Measurements from ENCODE around the gene GPR18. TPM values are rescaled to one million over a fixed set of nuclear protein-coding genes. Genes with fewer than 3 reads are reported as not detected.

The GPR18 gene
- total RNA-seq, 2 experiments from 2014 or later = 10.9 to 13.7 TPM

DNA sequence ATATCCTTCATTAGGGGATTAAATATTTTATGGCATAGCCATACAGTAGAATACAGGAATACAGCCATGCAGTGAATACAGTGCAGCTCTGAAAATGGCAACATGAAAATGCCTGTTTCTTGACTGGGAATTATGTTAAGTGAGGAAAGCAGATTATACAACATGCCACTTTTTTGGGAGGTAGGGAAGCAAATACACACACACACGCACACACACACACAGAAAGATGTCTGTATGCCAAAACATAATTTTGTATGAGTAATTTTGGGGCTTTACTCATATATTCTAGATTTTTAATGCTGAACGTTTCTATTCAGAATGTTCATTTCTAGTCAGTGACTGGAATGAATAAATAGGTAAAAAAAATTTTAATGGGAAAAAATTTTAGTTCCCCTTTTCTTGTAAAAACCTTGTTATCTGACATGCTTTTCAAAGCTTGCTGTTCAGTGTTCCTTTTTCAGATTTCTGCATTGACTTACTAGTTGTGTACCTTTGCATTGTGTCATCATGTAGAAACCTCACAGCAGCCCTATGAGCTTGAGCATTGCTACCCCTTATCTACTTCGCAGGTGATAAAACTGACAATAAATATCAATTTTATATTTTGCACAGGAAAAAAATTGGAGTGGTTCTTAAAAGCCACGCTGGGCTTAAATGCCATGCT lies 41.2 kb upstream of the GPR18 start:
- H3K36me3 ChIP-seq (ENCODE audit: insufficient read depth, low read length) = peaks cover 6% of the 10 kb centered on the region; the same call in 1 of the 2 replicates
- POLR2A ChIA-PET = no interaction called here
- no peaks in the 10 kb centered on the region for H3K9me3 ChIP-seq (ENCODE audit: low read length)
- no TSS peak for BruUV-seq (replicated peaks)
- peaks cover 6% of the 10 kb centered on the region; the same call in 1 of the 2 replicates for H4K20me1 ChIP-seq (ENCODE audit: insufficient read depth, low read length)
- H3K4me2 ChIP-seq (ENCODE audit: low read length) = peak overlapping the region; percentile 20; the same call in 1 of the 2 replicates
- no peak for TF ChIP-seq EZH2phosphoT487 (IDR thresholded peaks at IDR 0.05; ENCODE audit: borderline replicate concordance, low read depth, low read length)
- TF ChIP-seq, protein P1, sequence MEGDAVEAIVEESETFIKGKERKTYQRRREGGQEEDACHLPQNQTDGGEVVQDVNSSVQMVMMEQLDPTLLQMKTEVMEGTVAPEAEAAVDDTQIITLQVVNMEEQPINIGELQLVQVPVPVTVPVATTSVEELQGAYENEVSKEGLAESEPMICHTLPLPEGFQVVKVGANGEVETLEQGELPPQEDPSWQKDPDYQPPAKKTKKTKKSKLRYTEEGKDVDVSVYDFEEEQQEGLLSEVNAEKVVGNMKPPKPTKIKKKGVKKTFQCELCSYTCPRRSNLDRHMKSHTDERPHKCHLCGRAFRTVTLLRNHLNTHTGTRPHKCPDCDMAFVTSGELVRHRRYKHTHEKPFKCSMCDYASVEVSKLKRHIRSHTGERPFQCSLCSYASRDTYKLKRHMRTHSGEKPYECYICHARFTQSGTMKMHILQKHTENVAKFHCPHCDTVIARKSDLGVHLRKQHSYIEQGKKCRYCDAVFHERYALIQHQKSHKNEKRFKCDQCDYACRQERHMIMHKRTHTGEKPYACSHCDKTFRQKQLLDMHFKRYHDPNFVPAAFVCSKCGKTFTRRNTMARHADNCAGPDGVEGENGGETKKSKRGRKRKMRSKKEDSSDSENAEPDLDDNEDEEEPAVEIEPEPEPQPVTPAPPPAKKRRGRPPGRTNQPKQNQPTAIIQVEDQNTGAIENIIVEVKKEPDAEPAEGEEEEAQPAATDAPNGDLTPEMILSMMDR (conservative IDR thresholded peaks at IDR 0.05; ENCODE audit: low read length) = no peak
- H2AFZ ChIP-seq (ENCODE audit: low read length) = no peak overlapping the region
- intact Hi-C loops (cut with micrococcal nuclease; ENCODE audit: unreplicated experiment) = no loop called here
- no peak for DNase-seq (ENCODE audit: low spot score)
- no peaks in the 10 kb centered on the region for H3K79me2 ChIP-seq (ENCODE audit: insufficient read depth, low read depth, low read length)
- CTCF ChIA-PET (ENCODE audit: unreplicated experiment) = no interaction called here
- H3K27ac ChIP-seq (ENCODE audit: low read depth, low read length, poor library complexity, severe bottlenecking) = no peak overlapping the region
- no peaks in the 10 kb centered on the region for H3K9me2 ChIP-seq (ENCODE audit: insufficient read depth, low read length)
- peaks cover 16% of the 10 kb centered on the region for H3K4me1 ChIP-seq (ENCODE audit: insufficient read depth, low read length, poor library complexity, severe bottlenecking)
- no peak overlapping the region for H3K4me3 ChIP-seq (ENCODE audit: low read depth, low read length, poor library complexity, severe bottlenecking)

DNA sequence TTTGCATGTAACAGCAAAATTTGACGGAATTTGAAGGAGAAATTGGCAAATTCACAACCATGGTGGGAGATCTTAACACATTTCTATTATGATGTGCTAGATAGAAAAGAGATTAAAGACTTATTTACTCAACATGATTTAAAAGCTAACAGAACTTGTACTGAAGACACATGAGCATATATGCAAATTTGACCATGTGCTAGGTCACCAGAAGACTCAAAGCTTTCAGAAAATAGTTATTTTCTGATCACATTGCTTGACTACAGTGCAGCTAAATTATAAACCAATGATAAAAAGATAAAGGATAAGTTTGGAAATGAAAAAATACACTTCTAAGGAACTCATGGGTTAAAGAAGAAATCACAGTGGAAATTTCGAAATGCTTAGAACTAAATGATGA lies 39.9 kb upstream of the GPR18 start:
- no peak overlapping the region for H3K4me3 ChIP-seq (ENCODE audit: low read depth, low read length, poor library complexity, severe bottlenecking)
- ChIA-PET CTCF (ENCODE audit: unreplicated experiment) (no interaction called here), POLR2A (interaction anchor here (0.6 kb wide), 2 partner anchors 9 to 205 kb away, joined by 3 to 5 read pairs; partner anchors contain the start of gene GPR183)
- no peak for DNase-seq (ENCODE audit: low spot score)
- no peak overlapping the region for H3K27ac ChIP-seq (ENCODE audit: low read depth, low read length, poor library complexity, severe bottlenecking)
- H3K4me1 ChIP-seq (ENCODE audit: insufficient read depth, low read length, poor library complexity, severe bottlenecking) = peaks cover 16% of the 10 kb centered on the region
- H3K9me2 ChIP-seq (ENCODE audit: insufficient read depth, low read length) = no peaks in the 10 kb centered on the region
- H4K20me1 ChIP-seq (ENCODE audit: insufficient read depth, low read length) = peaks cover 6% of the 10 kb centered on the region; the same call in 1 of the 2 replicates
- no peaks in the 10 kb centered on the region for H3K9me3 ChIP-seq (ENCODE audit: low read length)
- BruUV-seq (replicated peaks) = no TSS peak
- H3K36me3 ChIP-seq (ENCODE audit: insufficient read depth, low read length) = peaks cover 6% of the 10 kb centered on the region; the same call in 1 of the 2 replicates
- no peak overlapping the region for H2AFZ ChIP-seq (ENCODE audit: low read length)
- TF ChIP-seq, protein P1 (conservative IDR thresholded peaks at IDR 0.05; ENCODE audit: low read length) = no peak
- no peak for TF ChIP-seq EZH2phosphoT487 (IDR thresholded peaks at IDR 0.05; ENCODE audit: borderline replicate concordance, low read depth, low read length)
- H3K79me2 ChIP-seq (ENCODE audit: insufficient read depth, low read depth, low read length) = no peaks in the 10 kb centered on the region
- intact Hi-C loops (cut with micrococcal nuclease; ENCODE audit: unreplicated experiment) = no loop called here
- H3K4me2 ChIP-seq (ENCODE audit: low read length) = no peak overlapping the region

DNA sequence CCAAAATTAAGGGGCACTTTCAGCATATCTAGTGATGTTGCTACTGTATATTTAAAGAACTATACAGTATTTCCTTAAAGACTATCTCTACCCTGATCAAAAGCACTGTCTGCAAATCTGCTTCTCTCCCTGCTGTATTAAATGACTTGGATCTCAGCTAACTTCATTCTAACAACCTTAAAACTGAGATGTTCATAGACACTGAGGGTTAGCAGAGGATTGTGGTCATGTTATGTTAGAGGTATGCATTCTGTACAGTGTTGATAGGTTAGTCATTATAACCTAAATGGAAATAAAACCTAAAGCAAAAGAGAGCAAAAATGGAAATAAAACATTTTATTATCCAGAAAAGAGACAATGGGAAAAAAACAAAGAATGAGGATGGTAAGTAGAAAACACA lies 39.2 kb upstream of the GPR18 start:
- BruUV-seq (replicated peaks) = no TSS peak
- POLR2A ChIA-PET = interaction anchor here (0.6 kb wide), 1 partner anchor 205 kb away, joined by 3 read pairs; no protein-coding TSS in a partner anchor
- CTCF ChIA-PET (ENCODE audit: unreplicated experiment) = no interaction called here
- peaks cover 6% of the 10 kb centered on the region; the same call in 1 of the 2 replicates for H3K36me3 ChIP-seq (ENCODE audit: insufficient read depth, low read length)
- H2AFZ ChIP-seq (ENCODE audit: low read length) = no peak overlapping the region
- H3K9me3 ChIP-seq (ENCODE audit: low read length) = no peaks in the 10 kb centered on the region
- DNase-seq (ENCODE audit: low spot score) = no peak
- H4K20me1 ChIP-seq (ENCODE audit: insufficient read depth, low read length) = peaks cover 6% of the 10 kb centered on the region; the same call in 1 of the 2 replicates
- no peaks in the 10 kb centered on the region for H3K9me2 ChIP-seq (ENCODE audit: insufficient read depth, low read length)
- intact Hi-C loops (cut with micrococcal nuclease; ENCODE audit: unreplicated experiment) = no loop called here
- peaks cover 16% of the 10 kb centered on the region for H3K4me1 ChIP-seq (ENCODE audit: insufficient read depth, low read length, poor library complexity, severe bottlenecking)
- H3K4me3 ChIP-seq (ENCODE audit: low read depth, low read length, poor library complexity, severe bottlenecking) = no peak overlapping the region
- no peaks in the 10 kb centered on the region for H3K79me2 ChIP-seq (ENCODE audit: insufficient read depth, low read depth, low read length)
- no peak overlapping the region for H3K27ac ChIP-seq (ENCODE audit: low read depth, low read length, poor library complexity, severe bottlenecking)
- H3K4me2 ChIP-seq (ENCODE audit: low read length) = no peak overlapping the region
- no peak for TF ChIP-seq EZH2phosphoT487 (IDR thresholded peaks at IDR 0.05; ENCODE audit: borderline replicate concordance, low read depth, low read length)
- TF ChIP-seq, protein P1 (conservative IDR thresholded peaks at IDR 0.05; ENCODE audit: low read length) = no peak

Measured in OCI-LY7 (cell line).